HL-60 (cell line): ENCODE measurements around the gene CAMKK1.

Experiments used
- DNase-seq, 2 experiments: peaks; one replicate each; pipeline ENCODE4 v3.0.0-alpha.2; 2010 to 2020; ENCODE audit warnings: low read depth in 1 of 2, low spot score in 1 of 2
- H3K27ac ChIP-seq: fragments of 250-450 bp; sonication (Bioruptor Pico); replicated peaks from 2 replicates; pipeline ENCODE4 v1.5.1; 2020; ENCODE audit warnings: mild to moderate bottlenecking, moderate library complexity
- H3K27me3 ChIP-seq: fragments of 250-450 bp; sonication (Bioruptor Pico); 2 replicates; pipeline ENCODE4 v1.5.1; 2021; ENCODE audit warnings: mild to moderate bottlenecking, moderate library complexity; ENCODE audit not compliant: insufficient read depth, poor library complexity, severe bottlenecking
- H3K4me3 ChIP-seq: replicated peaks from 2 replicates; pipeline ENCODE4 v1.5.1; 2011; ENCODE audit warnings: mild to moderate bottlenecking, control low read depth, low read length; ENCODE audit not compliant: insufficient read depth
- CTCF ChIP-seq: IDR thresholded peaks from one replicate; pipeline ENCODE4 v1.5.1; 2011; ENCODE audit warnings: low read length, control low read depth, inconsistent platforms; ENCODE audit not compliant: insufficient read depth
- GABPA ChIP-seq: IDR thresholded peaks from 2 replicates; pipeline ENCODE4 v1.6.1; 2012; ENCODE audit warnings: low read depth
- POLR2AphosphoS5 ChIP-seq: IDR thresholded peaks from 2 replicates; pipeline ENCODE4 v1.6.1; 2012; ENCODE audit warnings: low read depth
- SPI1 ChIP-seq: IDR thresholded peaks from 2 replicates; pipeline ENCODE4 v1.6.1; 2012; ENCODE audit warnings: low read depth, mild to moderate bottlenecking, borderline replicate concordance
- TF ChIP-seq, protein P1 (sequence below): IDR thresholded peaks from 2 replicates; pipeline ENCODE4 v1.6.1; 2012; ENCODE audit warnings: low read depth; ENCODE audit not compliant: insufficient replicate concordance

CAMKK1 gene

DNA sequence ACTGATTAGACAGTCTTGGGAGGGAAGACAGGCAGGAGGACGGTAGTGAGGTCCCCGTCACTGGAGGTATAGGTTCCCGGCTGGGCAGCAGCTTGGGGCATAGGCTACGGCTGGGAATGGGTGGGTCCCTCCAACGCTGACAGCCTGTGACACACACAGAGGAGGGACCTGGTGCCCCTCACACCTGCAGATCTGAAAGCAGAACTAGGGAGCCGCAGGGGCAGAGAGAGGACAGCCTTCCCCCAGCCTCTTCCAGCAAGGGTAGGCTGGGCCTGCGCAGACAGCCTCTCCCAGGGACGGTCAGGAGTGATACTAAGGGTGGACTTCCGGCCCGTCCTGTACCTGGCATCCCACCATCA, 21.4 kb upstream of the CAMKK1 start:
- H3K27me3 ChIP-seq = no peaks in the 10 kb centered on the region
- peak overlapping the region; percentile 75 for H3K4me3 ChIP-seq
- H3K27ac ChIP-seq = peak overlapping the region; percentile 97
- DNase-seq = peak in 1 of 2 experiments; percentile 48
- TF ChIP-seq POLR2AphosphoS5 = no peak
- no peak for TF ChIP-seq GABPA
- TF ChIP-seq, protein P1, sequence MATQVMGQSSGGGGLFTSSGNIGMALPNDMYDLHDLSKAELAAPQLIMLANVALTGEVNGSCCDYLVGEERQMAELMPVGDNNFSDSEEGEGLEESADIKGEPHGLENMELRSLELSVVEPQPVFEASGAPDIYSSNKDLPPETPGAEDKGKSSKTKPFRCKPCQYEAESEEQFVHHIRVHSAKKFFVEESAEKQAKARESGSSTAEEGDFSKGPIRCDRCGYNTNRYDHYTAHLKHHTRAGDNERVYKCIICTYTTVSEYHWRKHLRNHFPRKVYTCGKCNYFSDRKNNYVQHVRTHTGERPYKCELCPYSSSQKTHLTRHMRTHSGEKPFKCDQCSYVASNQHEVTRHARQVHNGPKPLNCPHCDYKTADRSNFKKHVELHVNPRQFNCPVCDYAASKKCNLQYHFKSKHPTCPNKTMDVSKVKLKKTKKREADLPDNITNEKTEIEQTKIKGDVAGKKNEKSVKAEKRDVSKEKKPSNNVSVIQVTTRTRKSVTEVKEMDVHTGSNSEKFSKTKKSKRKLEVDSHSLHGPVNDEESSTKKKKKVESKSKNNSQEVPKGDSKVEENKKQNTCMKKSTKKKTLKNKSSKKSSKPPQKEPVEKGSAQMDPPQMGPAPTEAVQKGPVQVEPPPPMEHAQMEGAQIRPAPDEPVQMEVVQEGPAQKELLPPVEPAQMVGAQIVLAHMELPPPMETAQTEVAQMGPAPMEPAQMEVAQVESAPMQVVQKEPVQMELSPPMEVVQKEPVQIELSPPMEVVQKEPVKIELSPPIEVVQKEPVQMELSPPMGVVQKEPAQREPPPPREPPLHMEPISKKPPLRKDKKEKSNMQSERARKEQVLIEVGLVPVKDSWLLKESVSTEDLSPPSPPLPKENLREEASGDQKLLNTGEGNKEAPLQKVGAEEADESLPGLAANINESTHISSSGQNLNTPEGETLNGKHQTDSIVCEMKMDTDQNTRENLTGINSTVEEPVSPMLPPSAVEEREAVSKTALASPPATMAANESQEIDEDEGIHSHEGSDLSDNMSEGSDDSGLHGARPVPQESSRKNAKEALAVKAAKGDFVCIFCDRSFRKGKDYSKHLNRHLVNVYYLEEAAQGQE = no peak
- no peak for TF ChIP-seq SPI1
- no peak for TF ChIP-seq CTCF

DNA sequence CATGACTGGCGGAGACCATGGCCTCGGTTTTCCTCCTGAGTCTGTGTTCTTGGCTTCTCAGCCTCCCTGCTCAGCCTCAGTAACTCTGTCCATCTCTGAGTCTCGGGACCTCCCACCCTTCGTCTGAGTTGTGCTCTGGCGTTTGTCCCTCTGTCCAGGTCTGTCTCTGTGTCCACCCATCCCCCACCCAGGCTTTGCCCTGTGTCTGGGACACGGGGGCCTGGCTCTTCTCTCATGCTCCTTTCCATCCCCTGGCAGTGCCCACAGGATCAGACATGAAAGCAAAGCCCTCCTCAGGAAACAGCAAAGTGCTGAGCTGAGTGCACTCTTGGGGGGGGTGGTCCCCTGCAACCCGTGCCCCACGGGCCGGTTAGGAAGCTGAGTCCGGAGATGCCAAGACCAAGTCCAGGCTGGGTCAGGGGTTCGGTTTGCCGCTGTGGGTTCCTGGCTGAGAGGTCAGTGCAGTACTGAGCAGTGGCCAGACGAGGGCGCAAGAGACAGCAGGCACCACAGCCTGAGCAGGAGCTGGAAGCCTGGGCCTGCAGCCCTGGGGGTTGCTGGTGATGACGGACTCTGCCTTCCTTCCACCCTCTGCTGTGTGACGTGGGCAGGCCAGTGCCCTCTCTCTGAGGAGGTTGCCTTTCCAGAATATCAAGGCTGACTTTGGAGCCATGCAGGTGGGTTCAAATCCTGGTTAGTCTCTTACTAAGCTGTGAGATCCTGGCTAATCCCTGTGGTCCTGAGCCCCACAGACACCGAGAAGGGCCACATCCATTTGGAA, 20.9 kb upstream of the CAMKK1 start:
- Histone ChIP-seq H3K27ac (peak overlapping the region; percentile 97), H3K4me3 (peak overlapping the region; percentile 75), H3K27me3 (no peaks in the 10 kb centered on the region)
- peak in 1 of 2 experiments; percentile 80 for DNase-seq
- TF ChIP-seq SPI1 (no peak), CTCF (peak; percentile 63)

GRCh38 chr17:3912827-3913226, 20.0 kb upstream of the CAMKK1 start:
- no peak for TF ChIP-seq POLR2AphosphoS5
- TF ChIP-seq GABPA = no peak
- TF ChIP-seq CTCF = no peak
- no peak for TF ChIP-seq SPI1
- TF ChIP-seq, protein P1 = no peak
- Histone ChIP-seq H3K4me3 (no peak overlapping the region), H3K27ac (no peak overlapping the region), H3K27me3 (no peaks in the 10 kb centered on the region)
- no peak for DNase-seq
